Testis (tissue), 3 donors: Measurements from ENCODE around the gene TRIM46. TPM values are rescaled to one million over a fixed set of nuclear protein-coding genes. Genes with fewer than 3 reads are reported as not detected.

ENCODE experiments used
- DNase-seq: peaks from one replicate; pipeline ENCODE4 v3.0.0-alpha.2; 2019
- H3K27ac ChIP-seq, 2 donors: fragments of 200-600 bp; sonication (generic); one replicate each; pipeline ENCODE4 v1.5.1; 2019
- H3K27me3 ChIP-seq: fragments of 200-600 bp; sonication (generic); one replicate; pipeline ENCODE4 v1.5.1; 2019
- H3K36me3 ChIP-seq: fragments of 200-600 bp; sonication (generic); one replicate; pipeline ENCODE4 v1.5.1; 2017; ENCODE audit warnings: low read depth; ENCODE audit errors: missing control alignments
- H3K4me1 ChIP-seq: fragments of 200-600 bp; sonication (generic); one replicate; pipeline ENCODE4 v1.5.1; 2019
- H3K4me3 ChIP-seq, 2 donors: fragments of 200-600 bp; sonication (generic); one replicate each; pipeline ENCODE4 v1.5.1; 2017 to 2019
- H3K9me3 ChIP-seq: fragments of 200-600 bp; sonication (generic); one replicate; pipeline ENCODE4 v1.5.1; 2017
- POLR2A ChIP-seq: fragments of 450-650 bp; IDR thresholded peaks from one replicate; pipeline ENCODE4 v1.6.1; 2017; ENCODE audit warnings: antibody characterized with exemption, mild to moderate bottlenecking, moderate library complexity
- WGBS, 2 donors: methylation state at CpG; one replicate each; pipeline ENCODE4 v1.1.5; 2018; 5-methylcytosine and 5-hydroxymethylcytosine counted together
- intact Hi-C: fragments of 100-400 bp; cut with DNase I; formaldehyde crosslinking; loops from one replicate; pipeline ENCODE4 v1.15.1; 2023; ENCODE audit warnings: low total_unique reads
- polyA plus RNA-seq: library from polyadenylated mRNA; stranded (reverse); fragments of 350-450 nt; fragmentation: Illumina TruSeq; extraction: RNeasy Lipid Tissue Mini Kit (QIAGEN cat#74804); gene quantifications from one replicate; pipeline ENCODE4 v1.2.3, GENCODE V29; 2014; ENCODE audit warnings: low read depth, low replicate concordance; ENCODE audit not compliant: insufficient read depth
- total RNA-seq, 2 donors: library from RNA; depleted of rRNA; stranded (reverse); fragments of >200 nt; gene quantifications; one replicate each; pipeline ENCODE4 v1.2.3, GENCODE V29; 2016
- TF ChIP-seq, protein P1 (sequence below), 3 experiments: fragments of 450-650 bp in 2 of 3; fragments of 200-600 bp in 1 of 3; sonication (generic) in 1 of 3; IDR thresholded peaks; one replicate each; pipeline ENCODE4 v1.5.1; 2016 to 2019; ENCODE audit warnings: antibody characterized with exemption in 3 of 3, mild to moderate bottlenecking in 2 of 3, moderate library complexity in 1 of 3

Gene TRIM46
- total and polyA plus RNA-seq, 3 donors from 2014 or later, result 3.7 to 4.0 (median 3.9) TPM

DNA sequence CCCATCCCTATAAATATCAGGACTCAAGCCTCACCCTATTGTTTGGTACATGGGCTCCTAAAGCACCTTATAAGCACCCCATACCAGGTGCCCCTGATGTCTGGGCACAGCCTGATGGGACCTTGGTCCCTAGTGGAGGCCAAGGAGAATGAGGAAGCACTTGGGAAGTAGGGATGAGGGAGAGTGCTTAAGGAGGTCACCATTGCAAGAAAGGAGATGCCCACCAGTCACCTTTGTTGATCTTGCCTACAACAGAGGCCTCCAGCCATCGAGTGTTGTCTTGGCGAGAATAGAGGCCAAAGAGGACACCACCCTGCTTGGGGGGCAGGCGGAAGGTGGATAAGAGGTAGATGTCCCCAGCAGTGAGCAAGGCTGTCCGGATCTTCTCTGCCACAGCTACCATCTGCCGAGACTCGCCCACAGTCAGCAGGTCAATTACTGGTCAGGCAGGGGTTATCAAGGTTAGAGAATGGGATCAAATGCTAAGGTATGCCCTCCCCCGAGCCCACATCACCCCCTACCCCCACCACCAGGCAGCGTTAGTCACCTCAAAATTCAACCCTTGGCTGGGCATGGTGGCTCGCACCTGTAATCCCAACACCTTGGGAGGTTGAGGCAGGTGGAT is 32.4 kb downstream of the TRIM46 start:
- no peak for DNase-seq
- Histone ChIP-seq H3K9me3 (no peaks in the 10 kb centered on the region), H3K27ac (no peak overlapping the region), H3K4me1 (peaks cover 22% of the 10 kb centered on the region), H3K36me3 (no peaks in the 10 kb centered on the region), H3K4me3 (no peak overlapping the region), H3K27me3 (no peaks in the 10 kb centered on the region)
- 77 to 82% methylated on average over 7 to 9 of the region's 9 CpGs for WGBS, 2 donors
- no peak for TF ChIP-seq POLR2A
- TF ChIP-seq, protein P1, sequence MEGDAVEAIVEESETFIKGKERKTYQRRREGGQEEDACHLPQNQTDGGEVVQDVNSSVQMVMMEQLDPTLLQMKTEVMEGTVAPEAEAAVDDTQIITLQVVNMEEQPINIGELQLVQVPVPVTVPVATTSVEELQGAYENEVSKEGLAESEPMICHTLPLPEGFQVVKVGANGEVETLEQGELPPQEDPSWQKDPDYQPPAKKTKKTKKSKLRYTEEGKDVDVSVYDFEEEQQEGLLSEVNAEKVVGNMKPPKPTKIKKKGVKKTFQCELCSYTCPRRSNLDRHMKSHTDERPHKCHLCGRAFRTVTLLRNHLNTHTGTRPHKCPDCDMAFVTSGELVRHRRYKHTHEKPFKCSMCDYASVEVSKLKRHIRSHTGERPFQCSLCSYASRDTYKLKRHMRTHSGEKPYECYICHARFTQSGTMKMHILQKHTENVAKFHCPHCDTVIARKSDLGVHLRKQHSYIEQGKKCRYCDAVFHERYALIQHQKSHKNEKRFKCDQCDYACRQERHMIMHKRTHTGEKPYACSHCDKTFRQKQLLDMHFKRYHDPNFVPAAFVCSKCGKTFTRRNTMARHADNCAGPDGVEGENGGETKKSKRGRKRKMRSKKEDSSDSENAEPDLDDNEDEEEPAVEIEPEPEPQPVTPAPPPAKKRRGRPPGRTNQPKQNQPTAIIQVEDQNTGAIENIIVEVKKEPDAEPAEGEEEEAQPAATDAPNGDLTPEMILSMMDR (IDR thresholded peaks at IDR 0.05), result no peak
- intact Hi-C loops, result no loop called here

DNA sequence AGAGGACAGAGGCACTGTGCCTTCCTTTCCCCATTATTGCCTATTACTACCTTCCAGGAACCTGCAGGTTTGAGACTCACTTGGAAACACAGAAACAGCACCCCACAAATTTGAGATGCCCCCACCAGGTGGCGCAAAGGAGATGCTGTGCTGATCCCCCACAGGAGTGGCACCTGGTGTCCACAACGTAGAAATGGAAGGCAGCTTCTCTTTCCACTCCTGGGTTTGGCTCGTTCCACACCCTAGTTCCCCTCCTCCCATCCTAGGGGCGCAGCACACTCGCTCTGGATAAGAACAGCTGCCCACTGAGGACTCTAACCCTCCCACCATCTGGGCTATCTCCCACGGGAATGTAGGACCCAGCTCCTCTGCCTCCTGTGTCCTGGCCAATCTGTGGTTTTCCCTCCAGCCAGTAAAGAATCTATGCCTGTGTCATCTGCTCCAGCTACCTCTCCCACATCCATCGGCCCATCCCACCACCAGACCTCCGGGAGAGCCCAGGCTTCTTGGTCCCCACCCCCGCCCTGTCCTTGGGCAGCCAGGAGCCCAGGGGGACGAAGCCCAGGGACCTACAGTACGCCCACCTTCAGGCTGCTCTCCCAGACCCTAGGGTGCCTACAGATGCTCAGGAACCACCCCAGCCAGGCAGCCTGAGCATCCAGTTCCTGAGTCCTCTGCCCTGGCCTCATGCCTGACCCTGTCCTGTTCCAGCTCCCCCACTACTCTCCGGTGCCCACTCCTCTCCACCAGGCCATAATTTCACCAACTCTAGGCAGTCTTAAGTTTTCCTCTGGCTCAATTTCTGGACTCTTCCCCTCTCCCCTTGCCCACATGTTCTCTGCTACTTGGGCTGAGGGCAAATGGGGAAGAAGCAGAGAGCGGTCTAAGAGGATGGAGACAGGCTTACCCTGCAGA is 33.5 kb downstream of the TRIM46 start:
- TF ChIP-seq, protein P1 (IDR thresholded peaks at IDR 0.05), result peak; percentile 78 to 86 (median 81)
- TF ChIP-seq POLR2A, result no peak
- no peaks in the 10 kb centered on the region for H3K27me3 ChIP-seq
- H3K36me3 ChIP-seq, result no peaks in the 10 kb centered on the region
- peak overlapping the region; percentile 45 to 99 for H3K27ac ChIP-seq
- intact Hi-C loops, result no loop called here
- H3K4me1 ChIP-seq, result peaks cover 22% of the 10 kb centered on the region
- 13 to 25% methylated on average over 11 to 13 of the region's 13 CpGs for WGBS, 2 donors
- DNase-seq, result peak; percentile 86
- no peaks in the 10 kb centered on the region for H3K9me3 ChIP-seq
- H3K4me3 ChIP-seq, result peak overlapping the region in 1 of 2 donors; percentile 80

DNA sequence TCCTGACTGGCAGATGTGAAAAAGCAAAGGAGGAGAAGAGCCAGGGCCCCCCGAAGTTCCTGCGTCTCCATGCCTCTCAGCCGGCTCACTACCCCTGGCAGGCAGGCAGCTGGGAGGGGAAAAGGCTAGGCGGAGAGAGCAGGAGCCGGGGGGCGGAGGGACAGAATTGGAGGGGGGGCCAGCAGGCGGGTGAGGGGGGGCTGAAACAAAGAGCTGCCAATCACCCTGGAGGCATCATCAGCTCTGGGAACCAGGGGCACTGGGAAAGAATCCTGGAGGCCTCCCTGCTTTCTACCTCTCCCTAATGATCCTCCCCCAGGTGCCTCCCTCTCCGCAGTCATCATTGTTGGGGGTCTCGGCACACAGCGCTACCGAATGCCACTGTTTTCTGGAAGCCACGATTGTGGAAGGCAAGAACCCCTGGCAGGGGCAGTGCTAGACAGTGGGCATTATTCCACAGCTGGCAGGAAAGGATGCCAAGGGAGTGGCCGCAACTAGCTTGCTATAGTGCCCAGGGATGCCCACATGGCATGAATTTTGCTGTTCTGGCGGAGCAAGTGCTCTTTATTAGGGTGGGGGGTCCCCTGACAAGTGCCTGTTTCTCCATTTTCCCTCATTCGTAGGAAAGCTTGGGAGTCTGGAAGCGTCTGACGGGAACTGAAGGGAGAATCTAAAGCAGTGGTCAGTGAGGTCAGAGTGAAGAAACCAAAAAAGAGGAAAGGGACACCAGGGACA is 34.3 kb downstream of the TRIM46 start, which contains the start of gene THBS3:
TSS of gene THBS3 (minus strand) at position 92 of the 735 bp plus-strand sequence. CDS start at position 71, 21 bp downstream.
- peak; percentile 42 for DNase-seq
- 7 to 8% methylated on average over 14 to 17 of the region's 17 CpGs for WGBS, 2 donors
- peak within 1 kb of the TSS; percentile 80 to 85 for H3K4me3 ChIP-seq
- peaks cover 22% of the 10 kb centered on the region for H3K4me1 ChIP-seq
- H3K27me3 ChIP-seq, result no peaks in the 10 kb centered on the region
- peak within 1 kb of the TSS; percentile 91 to 99 for H3K27ac ChIP-seq
- intact Hi-C loops, result no loop called here
- no peak for TF ChIP-seq POLR2A
- TF ChIP-seq, protein P1 (IDR thresholded peaks at IDR 0.05), result no peak
- H3K36me3 ChIP-seq, result no peaks in the 10 kb centered on the region
- no peaks in the 10 kb centered on the region for H3K9me3 ChIP-seq

DNA sequence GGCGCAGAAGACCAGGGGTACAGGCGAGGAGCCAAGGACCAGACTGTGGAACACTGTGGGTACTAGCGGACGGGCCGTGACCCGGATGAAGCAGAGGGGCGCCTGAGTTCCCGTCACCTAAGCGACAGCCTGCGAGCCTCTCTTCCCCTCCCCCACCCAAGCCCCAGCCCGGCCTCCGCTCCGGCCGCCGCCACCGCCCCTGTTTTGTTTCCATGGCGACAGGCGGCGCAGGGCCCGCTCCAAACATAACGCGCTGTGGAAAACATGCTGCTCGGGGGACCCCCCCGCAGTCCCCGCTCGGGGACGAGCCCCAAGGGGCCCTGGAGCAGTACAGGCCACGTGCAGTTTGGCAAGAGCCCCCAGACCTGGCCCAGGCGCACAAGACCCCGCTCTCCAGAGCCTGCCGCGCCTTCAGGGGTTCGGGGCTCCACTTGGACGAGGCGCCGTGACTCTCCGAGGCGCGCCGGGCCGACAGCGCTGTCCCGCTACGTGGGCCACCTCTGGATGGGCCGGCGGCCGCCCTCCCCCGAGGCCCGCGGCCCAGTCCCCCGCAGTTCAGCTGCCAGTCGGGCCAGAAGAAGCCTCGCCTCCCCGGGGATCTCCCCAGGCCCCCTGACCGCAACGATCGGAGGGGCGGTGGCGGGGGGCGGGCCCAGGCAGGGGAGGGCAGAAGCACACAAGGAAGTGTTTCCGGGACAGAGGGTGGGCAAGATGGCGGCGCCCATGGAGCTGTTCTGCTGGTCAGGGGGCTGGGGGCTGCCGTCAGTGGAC is 35.1 kb downstream of the TRIM46 start, which contains the start of gene MTX1:
TSS of gene MTX1 (plus strand) at position 155 of the 771 bp plus-strand sequence. CDS start at position 265, 110 bp downstream.
- WGBS, 2 donors, result 1% methylated on average over 35 to 39 of the region's 64 CpGs
- DNase-seq, result peak; percentile 93
- TF ChIP-seq, protein P1 (IDR thresholded peaks at IDR 0.05), result no peak
- no peak for TF ChIP-seq POLR2A
- Histone ChIP-seq H3K27ac (peak within 1 kb of the TSS; percentile 91 to 99), H3K36me3 (no peaks in the 10 kb centered on the region), H3K4me1 (peaks cover 22% of the 10 kb centered on the region), H3K4me3 (peak within 1 kb of the TSS; percentile 80 to 85), H3K9me3 (no peaks in the 10 kb centered on the region), H3K27me3 (no peaks in the 10 kb centered on the region)
- intact Hi-C loops, result no loop called here
